HCT116 (cell line): ENCODE measurements around the gene ICAM2.

Source experiments
- CEBPB ChIP-seq: IDR thresholded peaks from 2 replicates; pipeline ENCODE4 v1.6.1; 2012; ENCODE audit warnings: low read depth
- EZH2phosphoT487 ChIP-seq: fragments of 200-600 bp; IDR thresholded peaks from 2 replicates; pipeline ENCODE4 v1.6.1; 2018; ENCODE audit warnings: antibody characterized with exemption, borderline replicate concordance
- POLR2A ChIP-seq: IDR thresholded peaks from 2 replicates; pipeline ENCODE4 v1.7.0; 2011; ENCODE audit warnings: borderline replicate concordance; ENCODE audit not compliant: insufficient read depth, insufficient read length; ENCODE audit errors: extremely low read depth
- POLR2AphosphoS5 ChIP-seq: IDR thresholded peaks from 2 replicates; pipeline ENCODE4 v1.6.1; 2011; ENCODE audit warnings: mild to moderate bottlenecking, low read depth, low read length, moderate library complexity
- SIN3A ChIP-seq: IDR thresholded peaks from 2 replicates; pipeline ENCODE4 v1.6.1; 2012; ENCODE audit warnings: low read depth
- TF ChIP-seq, protein P1 (sequence below): IDR thresholded peaks from 2 replicates; pipeline ENCODE4 v1.6.1; 2011; ENCODE audit warnings: mild to moderate bottlenecking, low read length, moderate library complexity; ENCODE audit not compliant: insufficient replicate concordance; ENCODE audit errors: extremely low read depth

DNA sequence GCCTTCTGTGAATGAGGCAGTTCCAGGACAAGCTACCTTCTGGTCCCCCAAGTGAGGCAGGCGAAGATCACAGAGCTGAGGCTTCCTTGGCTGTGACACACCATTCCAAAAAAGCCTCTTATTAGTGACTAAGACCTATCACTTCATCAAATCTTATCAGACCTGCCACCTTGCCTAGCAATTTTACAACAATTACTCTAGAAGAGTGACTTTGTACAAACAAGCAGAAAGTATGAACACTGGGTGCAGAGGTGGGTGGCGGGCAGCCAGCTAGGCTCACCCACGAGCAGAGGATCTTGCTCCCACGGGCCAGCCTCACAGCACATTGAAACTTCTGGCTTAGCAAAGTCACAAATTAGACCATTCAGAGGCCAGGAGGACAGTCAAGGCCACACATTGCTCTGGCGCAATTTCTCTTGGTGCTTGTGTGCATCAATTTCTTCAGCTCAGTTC lies 2.2 kb upstream of the ICAM2 start:
- TF ChIP-seq POLR2A (no peak), EZH2phosphoT487 (no peak), SIN3A (no peak), CEBPB (no peak), POLR2AphosphoS5 (no peak)
- TF ChIP-seq, protein P1, sequence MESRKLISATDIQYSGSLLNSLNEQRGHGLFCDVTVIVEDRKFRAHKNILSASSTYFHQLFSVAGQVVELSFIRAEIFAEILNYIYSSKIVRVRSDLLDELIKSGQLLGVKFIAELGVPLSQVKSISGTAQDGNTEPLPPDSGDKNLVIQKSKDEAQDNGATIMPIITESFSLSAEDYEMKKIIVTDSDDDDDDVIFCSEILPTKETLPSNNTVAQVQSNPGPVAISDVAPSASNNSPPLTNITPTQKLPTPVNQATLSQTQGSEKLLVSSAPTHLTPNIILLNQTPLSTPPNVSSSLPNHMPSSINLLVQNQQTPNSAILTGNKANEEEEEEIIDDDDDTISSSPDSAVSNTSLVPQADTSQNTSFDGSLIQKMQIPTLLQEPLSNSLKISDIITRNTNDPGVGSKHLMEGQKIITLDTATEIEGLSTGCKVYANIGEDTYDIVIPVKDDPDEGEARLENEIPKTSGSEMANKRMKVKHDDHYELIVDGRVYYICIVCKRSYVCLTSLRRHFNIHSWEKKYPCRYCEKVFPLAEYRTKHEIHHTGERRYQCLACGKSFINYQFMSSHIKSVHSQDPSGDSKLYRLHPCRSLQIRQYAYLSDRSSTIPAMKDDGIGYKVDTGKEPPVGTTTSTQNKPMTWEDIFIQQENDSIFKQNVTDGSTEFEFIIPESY, result no peak
